GM12878 (cell line): ENCODE measurements around the gene TMA16. TPM values are rescaled to one million over a fixed set of nuclear protein-coding genes. Genes with fewer than 3 reads are reported as not detected.
A peak's percentile ranks its signal among the peaks of the same experiment; 100 is the strongest.

Source experiments
- ATAC-seq: fragments of 200-7000 bp; cut with Tn5 transposase; 3 replicates; pipeline ENCODE4 v1.9.1; 2020; ENCODE audit warnings: mild to moderate bottlenecking, moderate library complexity
- BruUV-seq: library from RNA; stranded (reverse); fragments of 400-500 nt; replicated peaks from 2 replicates; lab custom pipeline; 2021; lab: Mats Ljungman, UMichigan
- CTCF ChIA-PET: fragments of 300-600 bp; sonication (Branson Sonifier 250); formaldehyde crosslinking; extraction: SDS; loops from one replicate; lab custom pipeline; 2021; ENCODE audit warnings: inconsistent platforms; lab: Yijun Ruan, JAX
- POLR2A ChIA-PET: fragments of 350-600 bp; formaldehyde crosslinking; extraction: SDS; loops from one replicate; lab custom pipeline; 2021; ENCODE audit warnings: inconsistent platforms; lab: Charles Lee
- RAD21 ChIA-PET: fragments of 300-600 bp; sonication (Branson Sonifier 250); formaldehyde crosslinking; loops from one replicate; lab custom pipeline; 2023; ENCODE audit warnings: antibody characterized with exemption; ENCODE audit not compliant: unreplicated experiment; lab: Charles Lee
- SMC1A ChIA-PET: fragments of 300-600 bp; sonication (Branson Sonifier 250); formaldehyde crosslinking; loops from one replicate; lab custom pipeline; 2023; ENCODE audit not compliant: unreplicated experiment, uncharacterized antibody; lab: Charles Lee
- DNase-seq: peaks from one replicate; pipeline ENCODE4 v3.0.0-alpha.2; 2011; ENCODE audit warnings: low read depth, low spot score
- FAIRE-seq: peaks from 3 replicates; lab custom pipeline; 2011; peaks lifted over from hg19 to GRCh38; lab: Jason Lieb, UNC
- H2AFZ ChIP-seq: 2 replicates; pipeline ENCODE4 v1.6.0; 2011; ENCODE audit warnings: low read depth, low read length, control low read depth; ENCODE audit not compliant: control insufficient read depth
- H3K27ac ChIP-seq: 2 replicates; pipeline ENCODE4 v1.5.1; 2011; ENCODE audit warnings: control low read depth; ENCODE audit not compliant: control insufficient read depth, insufficient read depth
- H3K27me3 ChIP-seq, 2 experiments: replicated peaks in 1 of 2; 2 replicates each; pipeline versions ENCODE4 v1.6.0 to v1.6.1; 2011; ENCODE audit warnings: low read length in 1 of 2; ENCODE audit not compliant: control insufficient read depth in 2 of 2, insufficient read depth in 2 of 2
- H3K36me3 ChIP-seq, 2 experiments: 2 replicates each; pipeline ENCODE4 v1.5.1; 2011; ENCODE audit warnings: low read length in 1 of 2; ENCODE audit not compliant: control insufficient read depth in 2 of 2, insufficient read depth in 2 of 2
- H3K4me1 ChIP-seq: 2 replicates; pipeline ENCODE4 v1.6.1; 2011; ENCODE audit warnings: mild to moderate bottlenecking, low read length, moderate library complexity, mixed read lengths; ENCODE audit not compliant: control insufficient read depth, insufficient read depth
- H3K4me2 ChIP-seq: 2 replicates; pipeline ENCODE4 v1.6.0; 2011; ENCODE audit warnings: control low read depth; ENCODE audit not compliant: control insufficient read depth, insufficient read depth
- H3K4me3 ChIP-seq: fragments of 200-600 bp; sonication (generic); 2 replicates; pipeline ENCODE4 v1.5.1; 2016
- H3K79me2 ChIP-seq: 2 replicates; pipeline ENCODE4 v1.6.0; 2011; ENCODE audit warnings: low read length; ENCODE audit not compliant: control insufficient read depth, insufficient read depth
- H3K9ac ChIP-seq: 2 replicates; pipeline ENCODE4 v1.8.0; 2011; ENCODE audit warnings: low read length, control low read depth, mixed read lengths; ENCODE audit not compliant: control insufficient read depth, insufficient read depth
- H3K9me3 ChIP-seq: replicated peaks from 3 replicates; pipeline ENCODE4 v1.5.1; 2011; ENCODE audit warnings: mild to moderate bottlenecking, low read length; ENCODE audit not compliant: control insufficient read depth, insufficient read depth
- H4K20me1 ChIP-seq: 2 replicates; pipeline ENCODE4 v1.6.0; 2011; ENCODE audit not compliant: control insufficient read depth, insufficient read depth
- ATF2 ChIP-seq: IDR thresholded peaks from 2 replicates; pipeline ENCODE4 v1.6.1; 2012; ENCODE audit warnings: low read length, inconsistent platforms
- BCL11A ChIP-seq: IDR thresholded peaks from 2 replicates; pipeline ENCODE4 v1.6.1; 2011; ENCODE audit warnings: low read depth, low read length
- JUNB ChIP-seq: IDR thresholded peaks from 2 replicates; pipeline ENCODE4 v1.6.1; 2016; ENCODE audit warnings: antibody characterized with exemption, mild to moderate bottlenecking
- MTA2 ChIP-seq: fragments of 450-650 bp; IDR thresholded peaks from 2 replicates; pipeline ENCODE4 v1.6.1; 2016; ENCODE audit warnings: low read depth, mild to moderate bottlenecking, moderate library complexity
- POU2F2 ChIP-seq: IDR thresholded peaks from 3 replicates; pipeline ENCODE4 v1.6.1; 2011; ENCODE audit warnings: low read depth, mild to moderate bottlenecking, low read length, borderline replicate concordance
- USF2 ChIP-seq: IDR thresholded peaks from 2 replicates; pipeline ENCODE4 v1.6.1; 2011; ENCODE audit warnings: low read depth, low read length, improper control_type of control experiment, borderline replicate concordance
- WRNIP1 ChIP-seq: IDR thresholded peaks from 2 replicates; pipeline ENCODE4 v1.6.1; 2011; ENCODE audit warnings: low read depth, low read length, improper control_type of control experiment, borderline replicate concordance
- ZNF622 ChIP-seq: fragments of 450-650 bp; IDR thresholded peaks from 2 replicates; pipeline ENCODE4 v1.6.1; 2017; ENCODE audit warnings: mild to moderate bottlenecking, inconsistent platforms
- WGBS: methylation state at CpG from one replicate; pipeline ENCODE4 v1.1.6; 2016; ENCODE audit warnings: low lambda C conversion rate; ENCODE audit not compliant: insufficient replicate concordance, insufficient coverage; ENCODE audit errors: missing lambda C conversion rate; 5-methylcytosine and 5-hydroxymethylcytosine counted together
- in situ Hi-C: fragments of 300-500 bp; cut with MboI; formaldehyde crosslinking; loops from 9 replicates; pipeline ENCODE4 v1.14.3; 2018; ENCODE audit warnings: mixed read lengths
- intact Hi-C: fragments of 100-400 bp; cut with micrococcal nuclease; formaldehyde crosslinking; loops from one replicate; pipeline ENCODE4 v1.14.2; 2022; ENCODE audit not compliant: unreplicated experiment
- polyA plus RNA-seq, 11 experiments: library from polyadenylated mRNA; depleted of rRNA in 4 of 11; unstranded in 6 of 11; stranded (reverse) in 5 of 11; fragments of >200 nt; fragmentation: Nextera tagmentation in 4 of 11; fragmentation: Illumina TruSeq in 1 of 11; extraction: Ambion mirVana in 4 of 11; extraction: Trizol in 1 of 11; gene quantifications; 1 replicate in 1 of 11; 2 replicates in 10 of 11; pipeline versions ENCODE4 v1.2.1 to v1.2.3, GENCODE V29; 2011 to 2016; ENCODE audit warnings: inconsistent platforms in 2 of 11, missing spikeins in 2 of 11, low read depth in 1 of 11
- total RNA-seq, 4 experiments: library from RNA; depleted of rRNA in 3 of 4; stranded (reverse); fragments of >200 nt in 3 of 4; fragmentation: Illumina TruSeq in 1 of 4; extraction: Trizol in 1 of 4; gene quantifications; 2 replicates each; pipeline versions ENCODE4 v1.2.1 to v1.2.3, GENCODE V29; 2013 to 2021
- TF ChIP-seq, protein P1 (sequence below): IDR thresholded peaks from 2 replicates; pipeline ENCODE4 v1.6.1; 2011; ENCODE audit warnings: mild to moderate bottlenecking, low read depth, low read length, moderate library complexity; ENCODE audit not compliant: insufficient replicate concordance

The TMA16 gene
- total and polyA plus RNA-seq, 10 of the 15 experiments (the other 5 are each of a cell fraction or from before 2014, with no cell fraction given), result 37.9 to 91.0 (median 55.8) TPM

DNA sequence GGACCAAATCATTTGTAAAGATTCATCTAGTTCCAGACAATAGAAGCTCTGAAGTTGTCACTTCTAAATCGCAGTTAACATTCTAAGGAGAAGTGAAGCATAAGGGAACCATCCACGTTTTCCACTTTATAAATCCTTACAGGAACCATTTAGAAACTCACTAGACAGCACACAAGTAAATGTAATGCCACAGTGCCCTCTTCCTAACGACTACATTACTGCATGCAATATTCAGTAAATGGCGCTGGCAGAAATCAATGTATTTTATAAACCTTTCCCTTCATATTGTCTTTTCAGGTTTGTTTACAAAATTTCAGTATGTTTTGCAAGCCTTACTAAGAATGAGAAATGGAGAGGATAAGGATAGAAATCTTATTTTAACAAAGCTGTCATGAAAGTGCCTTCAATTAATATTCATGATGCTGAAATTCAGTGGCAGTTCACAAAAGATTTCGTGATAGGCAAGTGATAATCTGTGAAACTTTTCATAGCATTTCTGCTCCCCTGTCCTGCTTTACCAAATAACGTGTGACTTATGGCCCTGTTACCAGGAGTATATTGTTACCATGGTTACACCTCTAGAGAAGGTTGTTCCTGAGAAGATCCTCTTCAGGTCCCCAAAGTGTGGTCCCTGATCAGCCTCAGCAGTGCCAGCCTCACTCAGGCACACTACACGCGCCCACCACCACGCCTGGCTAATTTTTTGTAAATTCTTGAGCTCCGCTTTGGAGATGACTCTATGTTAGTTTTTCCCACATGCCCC is 54.2 kb downstream of the TMA16 start (continued):
- no peak for TF ChIP-seq USF2
- no peak for TF ChIP-seq ZNF622
- TF ChIP-seq POU2F2, result peak; percentile 52; the same call in 1 of the 3 replicates
- no peak for TF ChIP-seq BCL11A
- no peak for TF ChIP-seq ATF2
- TF ChIP-seq WRNIP1, result no peak

- intact Hi-C loops, result loop anchor here (1.0 to 10.0 kb wide), 6 partner anchors 130 to 1197 kb away; no protein-coding TSS in a partner anchor
- Histone ChIP-seq H3K27ac (no peak overlapping the region), H3K27me3 (no peaks in the 10 kb centered on the region)
- CTCF ChIA-PET, result interaction anchor here (0.9 to 15.1 kb wide), 40 partner anchors 8 to 1180 kb away, joined by 3 to 571 read pairs (median 6); partner anchors contain the start of genes TKTL2 and TMA16
- FAIRE-seq, result no peak
- in situ Hi-C loops, result loop anchor here (5.0 to 10.0 kb wide), 2 partner anchors 471 to 1184 kb away; no protein-coding TSS in a partner anchor
- peak; percentile 37; the same call in 1 of the 2 replicates for TF ChIP-seq JUNB
- TF ChIP-seq MTA2, result 0 out of 2 replicates have a peak, but pooled peaks have one; percentile 38
- TF ChIP-seq, protein P1, sequence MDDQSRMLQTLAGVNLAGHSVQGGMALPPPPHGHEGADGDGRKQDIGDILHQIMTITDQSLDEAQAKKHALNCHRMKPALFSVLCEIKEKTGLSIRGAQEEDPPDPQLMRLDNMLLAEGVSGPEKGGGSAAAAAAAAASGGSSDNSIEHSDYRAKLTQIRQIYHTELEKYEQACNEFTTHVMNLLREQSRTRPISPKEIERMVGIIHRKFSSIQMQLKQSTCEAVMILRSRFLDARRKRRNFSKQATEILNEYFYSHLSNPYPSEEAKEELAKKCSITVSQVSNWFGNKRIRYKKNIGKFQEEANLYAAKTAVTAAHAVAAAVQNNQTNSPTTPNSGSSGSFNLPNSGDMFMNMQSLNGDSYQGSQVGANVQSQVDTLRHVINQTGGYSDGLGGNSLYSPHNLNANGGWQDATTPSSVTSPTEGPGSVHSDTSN, result no peak
- TF ChIP-seq, all 136 proteins: peak for 2
- no peaks in the 10 kb centered on the region for H3K79me2 ChIP-seq
- H3K4me3 ChIP-seq, result no peak overlapping the region
- H3K4me2 ChIP-seq, result peak overlapping the region; percentile 69; the same call in 1 of the 2 replicates
- no TSS peak for BruUV-seq
- DNase-seq (no peak), ATAC-seq (no peak)
- no peak overlapping the region for H3K9ac ChIP-seq
- peaks cover 5% of the 10 kb centered on the region; the same call in 1 of the 2 replicates for H3K4me1 ChIP-seq
- ChIA-PET SMC1A (interaction anchor here (0.5 to 17.5 kb wide), 23 partner anchors 10 to 1184 kb away, joined by 3 to 727 read pairs (median 5); partner anchors contain the start of gene TMA16), RAD21 (interaction anchor here (0.6 to 12.0 kb wide), 24 partner anchors 8 to 1183 kb away, joined by 3 to 247 read pairs (median 7); partner anchors contain the start of gene TMA16), POLR2A (interaction anchor here (0.6 to 0.7 kb wide), 5 partner anchors 167 to 1180 kb away, joined by 3 to 7 read pairs (median 4); no protein-coding TSS in a partner anchor)
- peak overlapping the region; percentile 51 for H2AFZ ChIP-seq
- WGBS, result 33% methylated on average over 6 of the region's 6 CpGs
- H3K9me3 ChIP-seq, result no peaks in the 10 kb centered on the region
- no peaks in the 10 kb centered on the region for H4K20me1 ChIP-seq
- no peaks in the 10 kb centered on the region for H3K36me3 ChIP-seq
Measured at GRCh38 chr4:163550869-163551267, 56.4 kb downstream of the TMA16 start.
